Activated naive CD8-positive, alpha-beta T cell treated with anti-CD3 and anti-CD28 coated beads, Interleukin-2, amount 50 U/mL, for 24 hours (primary cell): Measurements from ENCODE around the gene TAF11L5.
"Not testable (repeated sequence)": the region's sequence is repeated elsewhere in the genome, so short reads cannot be mapped to it uniquely, and the experiment has no call there.

Experiments used
- ATAC-seq: fragments of 150-1000 bp; cut with Tn5 transposase; one replicate; pipeline ENCODE4 v1.10.0; 2021
- DNase-seq: peaks from one replicate; pipeline ENCODE4 v3.0.0; 2021
- H3K27ac Mint-ChIP-seq: one replicate; pipeline ENCODE4 v1.8.0; 2021; ENCODE audit warnings: mild to moderate bottlenecking, mixed read lengths
- H3K27me3 Mint-ChIP-seq: one replicate; pipeline ENCODE4 v1.8.0; 2021; ENCODE audit warnings: mixed read lengths
- H3K36me3 Mint-ChIP-seq: one replicate; pipeline ENCODE4 v1.8.0; 2021; ENCODE audit warnings: low read depth, mixed read lengths
- H3K4me1 Mint-ChIP-seq: one replicate; pipeline ENCODE4 v1.8.0; 2021; ENCODE audit warnings: mixed read lengths
- H3K4me3 Mint-ChIP-seq: one replicate; pipeline ENCODE4 v1.8.0; 2021; ENCODE audit warnings: mild to moderate bottlenecking, moderate library complexity, mixed read lengths
- H3K9me3 Mint-ChIP-seq: one replicate; pipeline ENCODE4 v1.8.0; 2021; ENCODE audit warnings: mixed read lengths

TAF11L5 gene

GRCh38 chr5:17521501-17521900 lies 3.5 kb upstream of the TAF11L5 start, which contains the start of gene TAF11L4:
TAF11L4 (plus strand) TSS chr5:17521801.
- not testable (repeated sequence) for ATAC-seq, H3K4me1 Mint-ChIP-seq, H3K9me3 Mint-ChIP-seq

GRCh38 chr5:17526504-17526903 lies 1.5 kb downstream of the TAF11L5 start:
- H3K36me3 Mint-ChIP-seq, H3K9me3 Mint-ChIP-seq, H3K27me3 Mint-ChIP-seq, H3K4me1 Mint-ChIP-seq, H3K4me3 Mint-ChIP-seq, H3K27ac Mint-ChIP-seq, ATAC-seq: not testable (repeated sequence)
- peak; percentile 8 for DNase-seq

More at GRCh38 chr5:17521501-17521900, 3.5 kb upstream of the TAF11L5 start, which contains the start of gene TAF11L4:
- not testable (repeated sequence) for H3K27ac Mint-ChIP-seq, DNase-seq, H3K4me3 Mint-ChIP-seq, H3K27me3 Mint-ChIP-seq, H3K36me3 Mint-ChIP-seq

- H3K4me3 Mint-ChIP-seq, DNase-seq, H3K4me1 Mint-ChIP-seq, H3K27me3 Mint-ChIP-seq, H3K36me3 Mint-ChIP-seq, H3K9me3 Mint-ChIP-seq, H3K27ac Mint-ChIP-seq, ATAC-seq: not testable (repeated sequence)
Measured at GRCh38 chr5:17528369-17528768, 3.3 kb downstream of the TAF11L5 start, which contains the start of gene TAF11L6. TAF11L6 (plus strand) TSS chr5:17528669.
